OCI-LY7 (cell line): ENCODE data around the gene ZNF503. TPM values are rescaled to one million over a fixed set of nuclear protein-coding genes. Genes with fewer than 3 reads are reported as not detected.

ENCODE experiments used
- BruUV-seq: library from RNA; stranded (reverse); fragments of 400-500 nt; replicated peaks from 2 replicates; lab custom pipeline; 2021; lab: Mats Ljungman, UMichigan
- CTCF ChIA-PET: fragments of 300-600 bp; sonication (Branson Sonifier 250); formaldehyde crosslinking; loops from one replicate; lab custom pipeline; 2022; ENCODE audit warnings: antibody characterized with exemption; ENCODE audit not compliant: unreplicated experiment; lab: Charles Lee
- POLR2A ChIA-PET: fragments of 300-600 bp; sonication (Branson Sonifier 250); formaldehyde crosslinking; loops from one replicate; lab custom pipeline; 2022; ENCODE audit warnings: antibody characterized with exemption; lab: Charles Lee
- DNase-seq: peaks from one replicate; pipeline ENCODE4 v3.0.0-alpha.2; 2015; ENCODE audit warnings: low spot score
- H2AFZ ChIP-seq: fragments of 200-600 bp; sonication (generic), shearing (Covaris generic); 2 replicates; pipeline ENCODE4 v1.6.1; 2014; ENCODE audit warnings: mild to moderate bottlenecking, antibody characterized with exemption, low read length, moderate library complexity
- H3K27ac ChIP-seq: fragments of 200-600 bp; sonication (generic); 2 replicates; pipeline ENCODE4 v1.5.1; 2014; ENCODE audit warnings: mixed run types, low read depth, mild to moderate bottlenecking, moderate library complexity, low read length, inconsistent platforms; ENCODE audit not compliant: poor library complexity, severe bottlenecking
- H3K36me3 ChIP-seq: fragments of 200-600 bp; sonication (generic); 2 replicates; pipeline ENCODE4 v1.6.1; 2014; ENCODE audit warnings: mild to moderate bottlenecking, antibody characterized with exemption, low read length, moderate library complexity, mixed read lengths; ENCODE audit not compliant: insufficient read depth
- H3K4me1 ChIP-seq: fragments of 200-600 bp; sonication (generic); 2 replicates; pipeline ENCODE4 v1.5.1; 2014; ENCODE audit warnings: mild to moderate bottlenecking, low read length; ENCODE audit not compliant: insufficient read depth, poor library complexity, severe bottlenecking
- H3K4me2 ChIP-seq: fragments of 200-600 bp; sonication (generic); 2 replicates; pipeline ENCODE4 v1.6.1; 2014; ENCODE audit warnings: mild to moderate bottlenecking, low read length
- H3K4me3 ChIP-seq: fragments of 200-600 bp; sonication (generic); 2 replicates; pipeline ENCODE4 v1.5.1; 2014; ENCODE audit warnings: mild to moderate bottlenecking, low read depth, low read length; ENCODE audit not compliant: poor library complexity, severe bottlenecking
- H3K79me2 ChIP-seq: fragments of 200-600 bp; sonication (generic); 2 replicates; pipeline ENCODE4 v1.6.1; 2016; ENCODE audit warnings: low read depth, mild to moderate bottlenecking, low read length, moderate library complexity, mixed read lengths; ENCODE audit not compliant: insufficient read depth
- H3K9me2 ChIP-seq: fragments of 200-600 bp; sonication (generic); 2 replicates; pipeline ENCODE4 v1.6.1; 2016; ENCODE audit warnings: mild to moderate bottlenecking, low read length, mixed read lengths; ENCODE audit not compliant: insufficient read depth
- H3K9me3 ChIP-seq: fragments of 200-600 bp; sonication (generic); 2 replicates; pipeline ENCODE4 v1.6.1; 2014; ENCODE audit warnings: mild to moderate bottlenecking, mixed run types, low read length, mixed read lengths
- H4K20me1 ChIP-seq: fragments of 200-600 bp; sonication (generic); 2 replicates; pipeline ENCODE4 v1.6.1; 2014; ENCODE audit warnings: mild to moderate bottlenecking, antibody characterized with exemption, low read length, moderate library complexity, mixed read lengths; ENCODE audit not compliant: insufficient read depth
- CTCF ChIP-seq: fragments of 200-600 bp; sonication (generic); conservative IDR thresholded peaks from 2 replicates; pipeline ENCODE4 v1.5.1; 2014; ENCODE audit warnings: mild to moderate bottlenecking, antibody characterized with exemption, low read length, moderate library complexity, mixed read lengths
- EZH2phosphoT487 ChIP-seq: fragments of 200-600 bp; sonication (generic); IDR thresholded peaks from 2 replicates; pipeline ENCODE4 v1.6.1; 2018; ENCODE audit warnings: low read depth, borderline replicate concordance, mild to moderate bottlenecking, mixed run types, antibody characterized with exemption, low read length, moderate library complexity, mixed read lengths
- intact Hi-C: fragments of 100-400 bp; cut with micrococcal nuclease; formaldehyde crosslinking; loops from one replicate; pipeline ENCODE4 v1.10.0; 2022; ENCODE audit not compliant: unreplicated experiment
- total RNA-seq, 2 experiments: library from RNA; depleted of rRNA in 1 of 2; stranded (reverse); fragments of >200 nt in 1 of 2; shearing (Covaris generic) in 1 of 2; gene quantifications; 2 replicates each; pipeline ENCODE4 v1.2.3, GENCODE V29; 2014 to 2022

ZNF503 gene
- total RNA-seq, 2 experiments from 2014 or later: not detected

GRCh38 chr10:75439811-75440210, 38.2 kb upstream of the ZNF503 start:
- no peaks in the 10 kb centered on the region for H3K36me3 ChIP-seq
- intact Hi-C loops: no loop called here
- no peak for DNase-seq
- ChIA-PET CTCF (no interaction called here), POLR2A (no interaction called here)
- no peak overlapping the region for H2AFZ ChIP-seq
- H3K79me2 ChIP-seq: no peaks in the 10 kb centered on the region
- H3K27ac ChIP-seq: no peak overlapping the region
- H3K9me3 ChIP-seq: peaks cover 6% of the 10 kb centered on the region; the same call in 1 of the 2 replicates
- no peak overlapping the region for H3K4me2 ChIP-seq
- H3K4me3 ChIP-seq: no peak overlapping the region
- H4K20me1 ChIP-seq: no peaks in the 10 kb centered on the region
- H3K9me2 ChIP-seq: no peaks in the 10 kb centered on the region
- TF ChIP-seq CTCF (no peak), EZH2phosphoT487 (no peak)
- BruUV-seq: no TSS peak
- H3K4me1 ChIP-seq: no peaks in the 10 kb centered on the region

- POLR2A ChIA-PET: interaction anchor here (0.6 kb wide), 1 partner anchor 11 kb away, joined by 3 read pairs; no protein-coding TSS in a partner anchor
- BruUV-seq: no TSS peak
- no peaks in the 10 kb centered on the region for H3K9me2 ChIP-seq
- TF ChIP-seq CTCF (no peak), EZH2phosphoT487 (no peak)
- H3K27ac ChIP-seq: no peak overlapping the region
- no peaks in the 10 kb centered on the region for H4K20me1 ChIP-seq
- intact Hi-C loops: no loop called here
- no peak overlapping the region for H3K4me2 ChIP-seq
- no peak overlapping the region for H3K4me3 ChIP-seq
- no peak for DNase-seq
- H3K9me3 ChIP-seq: 0 out of 2 replicates have a peak, but pooled peaks cover 6% of the 10 kb centered on the region
- H3K36me3 ChIP-seq: no peaks in the 10 kb centered on the region
- no peaks in the 10 kb centered on the region for H3K79me2 ChIP-seq
- CTCF ChIA-PET: no interaction called here
- no peak overlapping the region for H2AFZ ChIP-seq
- no peaks in the 10 kb centered on the region for H3K4me1 ChIP-seq
These were observed 36.7 kb upstream of the ZNF503 start for GRCh38 chr10:75438275-75438674.

- Histone ChIP-seq H3K9me2 (no peaks in the 10 kb centered on the region), H2AFZ (no peak overlapping the region), H3K9me3 (0 out of 2 replicates have a peak, but pooled peaks cover 6% of the 10 kb centered on the region), H3K36me3 (no peaks in the 10 kb centered on the region), H3K79me2 (no peaks in the 10 kb centered on the region), H3K27ac (no peak overlapping the region), H3K4me2 (no peak overlapping the region), H4K20me1 (no peaks in the 10 kb centered on the region), H3K4me3 (no peak overlapping the region), H3K4me1 (no peaks in the 10 kb centered on the region)
- no peak for TF ChIP-seq EZH2phosphoT487
- no peak for TF ChIP-seq CTCF
- ChIA-PET POLR2A (no interaction called here), CTCF (no interaction called here)
- DNase-seq: no peak
- intact Hi-C loops: no loop called here
- no TSS peak for BruUV-seq
These were observed 36.1 kb upstream of the ZNF503 start for GRCh38 chr10:75437693-75438092.
